Uterus (tissue), 2 donors: ENCODE measurements around the gene GPHB5.

Source experiments
- CTCF ChIP-seq, 4 experiments: fragments of 200-600 bp in 2 of 4; fragments of 450-650 bp in 2 of 4; sonication (generic) in 2 of 4; IDR thresholded peaks; one replicate each; pipeline ENCODE4 v1.5.1; 2016 to 2019; ENCODE audit warnings: antibody characterized with exemption in 4 of 4, mild to moderate bottlenecking in 2 of 4, moderate library complexity in 1 of 4
- POLR2A ChIP-seq, 2 donors: fragments of 450-650 bp; IDR thresholded peaks; one replicate each; pipeline ENCODE4 v1.6.1; 2016; ENCODE audit warnings: antibody characterized with exemption in 2 of 2, mild to moderate bottlenecking in 1 of 2, moderate library complexity in 1 of 2

GRCh38 chr14:63266106-63266505, 52.6 kb downstream of the GPHB5 start:
- TF ChIP-seq POLR2A (IDR thresholded peaks at IDR 0.05): no peak
- TF ChIP-seq CTCF (IDR thresholded peaks at IDR 0.05): no peak
